Skeletal muscle tissue (tissue), 4 donors: ENCODE data around the gene PPIP5K1. TPM values are rescaled to one million over a fixed set of nuclear protein-coding genes. Genes with fewer than 3 reads are reported as not detected.
"Not testable (repeated sequence)": the region's sequence is repeated elsewhere in the genome, so short reads cannot be mapped to it uniquely, and the experiment has no call there.

ENCODE experiments used
- H3K27ac ChIP-seq: one replicate; pipeline ENCODE4 v1.7.0; 2013; ENCODE audit warnings: mild to moderate bottlenecking, low read depth, low read length, inconsistent platforms
- H3K27me3 ChIP-seq, 3 donors: one replicate each; pipeline ENCODE4 v1.7.0; 2013; ENCODE audit warnings: low read length in 3 of 3; ENCODE audit not compliant: control insufficient read depth in 3 of 3, insufficient read depth in 3 of 3
- H3K36me3 ChIP-seq, 3 donors: one replicate each; pipeline ENCODE4 v1.7.0; 2013; ENCODE audit warnings: low read length in 3 of 3; ENCODE audit not compliant: control insufficient read depth in 3 of 3, insufficient read depth in 3 of 3
- H3K4me1 ChIP-seq, 3 donors: one replicate each; pipeline ENCODE4 v1.7.0; 2013; ENCODE audit warnings: low read length in 3 of 3, mild to moderate bottlenecking in 3 of 3; ENCODE audit not compliant: control insufficient read depth in 3 of 3, insufficient read depth in 3 of 3
- H3K4me3 ChIP-seq, 3 donors: one replicate each; pipeline ENCODE4 v1.7.0; 2013; ENCODE audit warnings: low read length in 3 of 3
- H3K9ac ChIP-seq, 3 donors: one replicate each; pipeline ENCODE4 v1.7.0; 2013; ENCODE audit warnings: low read length in 3 of 3, mild to moderate bottlenecking in 3 of 3, moderate library complexity in 2 of 3, low read depth in 1 of 3
- H3K9me3 ChIP-seq, 3 donors: one replicate each; pipeline ENCODE4 v1.7.0; 2013; ENCODE audit warnings: low read length in 3 of 3; ENCODE audit not compliant: control insufficient read depth in 3 of 3
- total RNA-seq: library from RNA; depleted of rRNA; stranded (reverse); fragments of >200 nt; gene quantifications from one replicate; pipeline ENCODE4 v1.2.3, GENCODE V29; 2014
- donor health status: Osteomylitis.

Gene PPIP5K1
- 8.9 TPM for total RNA-seq

GRCh38 chr15:43589778-43590466 is at the start of gene PPIP5K1:
PPIP5K1 (minus strand) TSS chr15:43590208; CDS start chr15:43584504, 5,704 bp downstream.
- H3K27me3 ChIP-seq, H3K36me3 ChIP-seq, H3K27ac ChIP-seq, H3K4me1 ChIP-seq, H3K9ac ChIP-seq, H3K4me3 ChIP-seq, H3K9me3 ChIP-seq: not testable (repeated sequence)

- not testable (repeated sequence) for H3K4me3 ChIP-seq, H3K36me3 ChIP-seq
Observed at GRCh38 chr15:43638464-43639204, 48.6 kb upstream of the PPIP5K1 start.

DNA sequence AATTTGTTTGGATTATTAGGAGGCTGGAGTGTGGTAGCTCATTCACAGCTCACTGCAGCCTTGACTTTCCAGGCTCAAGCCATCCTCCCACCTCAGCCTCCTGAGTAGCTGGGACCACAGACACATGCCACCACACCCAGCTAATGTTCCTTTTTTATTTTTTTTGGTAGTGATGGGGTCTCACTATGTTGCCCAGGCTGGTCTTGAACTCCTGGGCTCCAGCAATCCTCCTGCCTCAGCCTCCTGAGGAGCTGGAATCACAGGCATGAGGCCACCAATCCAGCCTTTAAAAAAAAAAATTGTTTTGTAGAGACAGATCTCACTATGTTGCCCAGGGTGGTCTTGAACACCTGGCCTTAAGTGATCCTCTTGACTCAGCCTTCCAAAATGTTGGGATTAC is 36.9 kb upstream of the PPIP5K1 start:
- not testable (repeated sequence) for H3K36me3 ChIP-seq, H3K9me3 ChIP-seq, H3K4me3 ChIP-seq, H3K27me3 ChIP-seq, H3K4me1 ChIP-seq, H3K27ac ChIP-seq, H3K9ac ChIP-seq

More at GRCh38 chr15:43638464-43639204, 48.6 kb upstream of the PPIP5K1 start:
- H3K27ac ChIP-seq, H3K27me3 ChIP-seq, H3K9me3 ChIP-seq, H3K4me1 ChIP-seq, H3K9ac ChIP-seq: not testable (repeated sequence)

GRCh38 chr15:43625106-43625505 is 35.1 kb upstream of the PPIP5K1 start:
- no peak overlapping the region for H3K9ac ChIP-seq
- no peaks in the 10 kb centered on the region for H3K27me3 ChIP-seq
- H3K9me3 ChIP-seq = no peaks in the 10 kb centered on the region
- no peaks in the 10 kb centered on the region for H3K4me1 ChIP-seq
- H3K27ac ChIP-seq = no peak overlapping the region
- no peak overlapping the region for H3K4me3 ChIP-seq
- H3K36me3 ChIP-seq = no peaks in the 10 kb centered on the region

DNA sequence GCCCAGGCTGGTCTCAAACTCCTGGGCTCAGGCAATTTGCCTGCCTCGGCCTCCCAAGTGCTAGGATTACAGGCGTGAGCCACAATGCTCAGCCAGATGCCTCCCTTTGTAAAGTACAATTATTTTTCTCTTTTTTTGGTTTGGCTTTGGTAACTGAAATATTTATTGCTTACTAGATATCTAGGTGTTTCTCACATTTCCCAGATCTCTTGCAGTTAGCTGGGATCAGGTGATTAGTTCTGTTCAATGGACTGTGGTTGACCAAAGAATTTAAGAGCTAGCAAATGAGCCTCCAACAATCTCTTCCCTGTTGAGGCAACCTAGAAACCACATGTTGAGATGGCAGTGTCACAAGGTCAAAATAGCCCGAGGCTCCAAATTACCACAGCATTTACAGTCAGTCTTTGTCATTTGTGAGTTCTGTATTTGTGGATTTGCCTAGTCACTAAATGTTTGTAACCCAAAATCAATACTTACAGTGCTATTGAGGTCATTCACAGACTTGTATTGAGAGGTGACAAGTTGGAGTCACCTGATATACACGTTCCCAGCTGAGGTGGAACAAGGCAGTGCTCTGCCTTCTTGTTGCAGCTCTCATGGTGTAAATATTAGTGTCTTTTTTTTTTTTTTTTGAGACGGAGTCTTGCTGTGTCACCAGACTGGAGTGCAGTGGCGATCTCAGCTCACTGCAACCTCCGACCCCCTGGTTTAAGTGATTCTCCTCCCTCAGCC is 32.2 kb upstream of the PPIP5K1 start:
- H3K9ac ChIP-seq, H3K9me3 ChIP-seq, H3K36me3 ChIP-seq, H3K27me3 ChIP-seq, H3K27ac ChIP-seq, H3K4me1 ChIP-seq, H3K4me3 ChIP-seq: not testable (repeated sequence)

DNA sequence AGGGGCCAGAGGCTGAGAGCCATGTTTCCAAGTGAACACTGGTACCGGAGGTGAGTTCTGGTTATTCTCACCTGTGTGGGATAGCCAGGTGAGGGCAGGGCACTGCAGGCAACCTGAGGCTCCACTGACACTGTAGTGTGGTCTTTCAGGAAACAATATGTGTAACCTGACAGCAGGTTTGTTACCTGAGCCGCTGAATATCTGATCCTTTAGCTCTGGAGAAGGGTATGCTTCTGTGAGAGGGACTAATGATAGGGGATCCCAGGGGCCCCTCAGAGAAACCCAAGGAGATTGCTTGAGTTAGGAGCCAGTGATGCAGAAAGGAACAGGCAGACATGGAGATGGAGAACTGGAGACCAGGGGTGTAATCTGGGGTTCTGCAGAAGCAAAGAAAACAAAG is 28.7 kb upstream of the PPIP5K1 start, which contains the start of gene STRC:
Gene STRC, minus strand, starts transcription at position 101 of the 400 bp plus-strand sequence. Its CDS starts 78 bp downstream, at position 23.
- H3K27ac ChIP-seq, H3K27me3 ChIP-seq, H3K9ac ChIP-seq, H3K36me3 ChIP-seq, H3K4me1 ChIP-seq, H3K4me3 ChIP-seq, H3K9me3 ChIP-seq: not testable (repeated sequence)

DNA sequence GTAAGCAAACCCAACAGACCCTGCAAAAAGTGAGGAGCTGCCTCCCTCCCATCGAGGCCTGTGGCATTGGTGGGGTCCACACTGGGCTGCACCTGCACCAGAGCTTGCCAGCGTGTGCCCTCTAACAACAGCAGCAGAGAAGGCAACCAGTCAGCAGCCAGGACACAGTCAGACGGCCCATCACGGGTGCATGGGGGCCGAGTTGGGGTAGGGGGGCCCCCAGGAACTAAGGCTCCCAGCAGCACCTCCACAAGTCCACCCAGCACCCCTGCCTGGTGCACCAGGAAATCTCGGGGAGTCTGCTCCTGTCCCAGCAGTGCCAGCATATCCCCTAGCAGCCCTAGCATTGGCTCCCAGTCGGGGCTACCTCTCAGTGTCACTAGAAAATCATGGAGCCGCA is 27.7 kb upstream of the PPIP5K1 start:
- not testable (repeated sequence) for H3K9me3 ChIP-seq, H3K9ac ChIP-seq, H3K27ac ChIP-seq, H3K4me1 ChIP-seq, H3K4me3 ChIP-seq, H3K36me3 ChIP-seq, H3K27me3 ChIP-seq

- H3K9me3 ChIP-seq, H3K9ac ChIP-seq, H3K27ac ChIP-seq, H3K36me3 ChIP-seq, H3K4me3 ChIP-seq, H3K4me1 ChIP-seq, H3K27me3 ChIP-seq: not testable (repeated sequence)
Observed at GRCh38 chr15:43602233-43602632, 12.2 kb upstream of the PPIP5K1 start.

- H3K4me1 ChIP-seq, H3K36me3 ChIP-seq, H3K9me3 ChIP-seq, H3K27me3 ChIP-seq, H3K4me3 ChIP-seq, H3K27ac ChIP-seq, H3K9ac ChIP-seq: not testable (repeated sequence)
Observed at GRCh38 chr15:43600200-43600599, 10.2 kb upstream of the PPIP5K1 start.

- H3K36me3 ChIP-seq, H3K4me1 ChIP-seq, H3K27ac ChIP-seq, H3K4me3 ChIP-seq, H3K9ac ChIP-seq, H3K9me3 ChIP-seq, H3K27me3 ChIP-seq: not testable (repeated sequence)
Observed at GRCh38 chr15:43599131-43599530, 9.1 kb upstream of the PPIP5K1 start.
